ENCODE results near the gene CCL1. TPM values are rescaled to one million over a fixed set of nuclear protein-coding genes. Genes with fewer than 3 reads are reported as not detected.

Gene CCL1
- polyA plus RNA-seq, 1 of the 3 experiments (the other 2 are of a cell fraction): not detected

DNA sequence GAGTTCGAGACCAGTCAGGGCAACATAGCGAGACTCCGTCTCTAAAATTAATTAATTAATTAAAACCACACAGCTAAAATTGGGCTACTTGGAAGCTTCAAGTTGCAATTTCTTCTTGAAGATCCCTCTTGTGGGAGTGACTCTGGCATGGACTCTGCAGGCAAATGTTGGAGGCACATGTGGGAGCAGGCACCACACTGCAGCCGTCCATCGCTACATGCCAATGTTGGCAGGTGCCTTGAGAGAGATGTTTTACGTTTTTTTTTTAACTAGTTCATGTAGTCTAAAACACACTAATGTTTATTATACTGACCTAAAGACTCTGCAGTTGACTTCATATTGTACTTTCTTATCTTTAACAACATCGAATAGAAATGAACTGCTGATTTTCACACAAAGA lies 51.7 kb downstream of the CCL1 start (continued):
- no peak for TF ChIP-seq FOXM1 (IDR thresholded peaks at IDR 0.05; ENCODE audit: low read depth)

Other genes starting within 250 kb of the CCL1 start
- 210 and 296 TPM in 2 replicates for gene CCL2, start 107.9 kb downstream of the CCL1 start, polyA plus RNA-seq (2012; rRNA removed)
- 0.50 and 0.72 TPM in 2 replicates for gene CCL7, start 93.0 kb downstream of the CCL1 start, polyA plus RNA-seq (2012; rRNA removed)
- gene CCL11, start 77.5 kb downstream of the CCL1 start, polyA plus RNA-seq (2012; rRNA removed): not detected in 2 replicates
- not detected in 2 replicates for gene CCL8, start 43.8 kb downstream of the CCL1 start, polyA plus RNA-seq (2012; rRNA removed)
- gene CCL13, start 6.8 kb downstream of the CCL1 start, polyA plus RNA-seq (2012; rRNA removed): not detected in 2 replicates
- not detected in 2 replicates for gene TMEM132E, start 216.3 kb upstream of the CCL1 start, polyA plus RNA-seq (2012; rRNA removed)

Measured in SK-N-SH (cell line).